Measurements from ENCODE around the gene PLCG2. TPM values are rescaled to one million over a fixed set of nuclear protein-coding genes. Genes with fewer than 3 reads are reported as not detected.

The PLCG2 gene
- polyA plus RNA-seq, 1 donor, result 64.1 TPM

GRCh38 chr16:81814751-81815428, 35.8 kb downstream of the PLCG2 start:
- no peak for DNase-seq

GRCh38 chr16:81815429-81815766, 36.3 kb downstream of the PLCG2 start:
- no peak for DNase-seq

- DNase-seq, result no peak
These were observed 37.3 kb downstream of the PLCG2 start for GRCh38 chr16:81816351-81816750.

GRCh38 chr16:81816793-81817210, 37.7 kb downstream of the PLCG2 start:
- DNase-seq, result no peak

- DNase-seq, result no peak
These were observed 38.2 kb downstream of the PLCG2 start for GRCh38 chr16:81817296-81817695.

GRCh38 chr16:81817789-81818567, 38.9 kb downstream of the PLCG2 start:
- DNase-seq, result no peak

GRCh38 chr16:81818568-81818896, 39.4 kb downstream of the PLCG2 start:
- DNase-seq, result no peak

- DNase-seq, result no peak
These were observed 39.8 kb downstream of the PLCG2 start for GRCh38 chr16:81818905-81819304.

- DNase-seq, result no peak
These were observed 42.5 kb downstream of the PLCG2 start for GRCh38 chr16:81821436-81822128.

- no peak for DNase-seq
These were observed 44.0 kb downstream of the PLCG2 start for GRCh38 chr16:81823111-81823510.

- no peak for DNase-seq
These were observed 44.6 kb downstream of the PLCG2 start for GRCh38 chr16:81823734-81824133.

- no peak for DNase-seq
These were observed 47.4 kb downstream of the PLCG2 start for GRCh38 chr16:81826523-81826922.

GRCh38 chr16:81830845-81831540, 51.9 kb downstream of the PLCG2 start:
- no peak for DNase-seq

- DNase-seq, result no peak
These were observed 52.6 kb downstream of the PLCG2 start for GRCh38 chr16:81831722-81832126.

GRCh38 chr16:81832801-81833547, 53.9 kb downstream of the PLCG2 start:
- no peak for DNase-seq

GRCh38 chr16:81833751-81834150, 54.7 kb downstream of the PLCG2 start:
- no peak for DNase-seq

- no peak for DNase-seq
These were observed 55.8 kb downstream of the PLCG2 start for GRCh38 chr16:81834868-81835267.

- no peak for DNase-seq
These were observed 57.4 kb downstream of the PLCG2 start for GRCh38 chr16:81836279-81837054.

- no peak for DNase-seq
These were observed 58.2 kb downstream of the PLCG2 start for GRCh38 chr16:81837312-81837751.

- no peak for DNase-seq
These were observed 59.7 kb downstream of the PLCG2 start for GRCh38 chr16:81838794-81839193.

GRCh38 chr16:81841722-81842121, 62.6 kb downstream of the PLCG2 start:
- no peak for DNase-seq

All from left kidney (tissue), 2 donors.